Stimulated activated CD4-positive, alpha-beta T cell treated with anti-CD3 and anti-CD28 coated beads, Interleukin-12 subunit alpha, Interleukin-12 subunit beta, amount 100 ng/mL, for 48 hours (primary cell): Measurements from ENCODE around the gene RCSD1.

ENCODE experiments used
- DNase-seq, 3 donors: peaks; one replicate each; pipeline ENCODE4 v3.0.0-alpha.2; 2020; ENCODE audit warnings: low read depth in 2 of 3, low spot score in 1 of 3

The RCSD1 gene

DNA sequence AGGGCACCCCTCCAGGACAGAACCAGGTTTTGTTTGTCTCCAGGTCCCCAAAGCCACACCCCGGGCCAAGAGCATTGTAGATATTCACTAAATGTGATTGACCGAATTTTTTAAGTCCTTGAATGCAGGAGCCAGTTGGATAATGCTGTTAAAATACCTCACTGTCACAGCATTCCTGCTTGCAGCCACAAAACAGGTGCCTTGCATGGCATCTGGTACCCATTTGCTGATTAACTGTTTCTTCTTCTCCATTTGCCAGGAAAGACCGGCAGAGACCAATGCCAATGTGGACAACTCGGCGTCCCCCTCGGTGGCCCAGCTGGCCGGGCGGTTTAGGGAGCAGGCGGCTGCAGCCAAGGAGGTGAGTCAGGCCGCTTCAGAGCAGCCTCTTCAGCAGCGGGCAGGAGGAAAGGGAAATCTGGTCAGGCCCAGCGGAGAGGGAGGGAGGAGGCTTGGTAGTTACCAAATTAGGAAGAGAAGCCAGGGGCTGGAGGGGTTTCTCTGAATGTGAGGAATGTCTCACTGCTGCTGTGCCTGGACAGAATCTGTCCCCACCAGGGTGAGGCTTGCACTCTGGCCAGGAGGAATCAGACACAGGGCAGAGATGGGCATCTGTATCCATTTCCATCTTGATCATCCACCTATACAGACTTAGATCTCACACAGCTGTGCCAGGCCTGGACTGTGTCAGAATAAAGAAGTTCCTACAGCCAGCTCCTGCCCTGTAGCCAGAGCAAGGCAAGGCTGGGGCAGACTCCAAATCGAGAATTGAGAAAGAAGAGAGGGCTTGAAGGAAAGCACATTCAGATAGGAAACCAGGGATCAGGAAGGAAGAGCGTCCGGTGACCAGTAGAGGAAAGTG lies 53.8 kb downstream of the RCSD1 start:
- no peak for DNase-seq

DNA sequence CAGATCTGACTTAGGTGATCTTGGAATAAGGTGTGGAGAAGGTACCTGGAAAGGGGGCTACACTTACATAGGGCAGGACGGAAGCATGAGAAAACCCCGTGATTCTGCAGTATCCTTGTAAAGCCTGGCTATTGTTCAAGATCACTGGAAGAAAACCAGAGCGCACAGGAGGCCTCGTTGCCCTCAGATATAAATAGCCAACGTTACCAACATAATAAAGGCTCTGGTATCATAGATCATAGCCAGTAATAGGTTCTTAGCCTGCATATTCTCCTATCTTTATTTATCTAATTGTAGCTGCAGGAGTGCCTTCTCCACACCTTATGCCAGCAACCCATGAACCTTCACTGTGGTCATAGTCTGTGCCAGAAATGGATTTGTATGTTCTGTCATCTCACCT lies 55.8 kb downstream of the RCSD1 start:
- no peak for DNase-seq

DNA sequence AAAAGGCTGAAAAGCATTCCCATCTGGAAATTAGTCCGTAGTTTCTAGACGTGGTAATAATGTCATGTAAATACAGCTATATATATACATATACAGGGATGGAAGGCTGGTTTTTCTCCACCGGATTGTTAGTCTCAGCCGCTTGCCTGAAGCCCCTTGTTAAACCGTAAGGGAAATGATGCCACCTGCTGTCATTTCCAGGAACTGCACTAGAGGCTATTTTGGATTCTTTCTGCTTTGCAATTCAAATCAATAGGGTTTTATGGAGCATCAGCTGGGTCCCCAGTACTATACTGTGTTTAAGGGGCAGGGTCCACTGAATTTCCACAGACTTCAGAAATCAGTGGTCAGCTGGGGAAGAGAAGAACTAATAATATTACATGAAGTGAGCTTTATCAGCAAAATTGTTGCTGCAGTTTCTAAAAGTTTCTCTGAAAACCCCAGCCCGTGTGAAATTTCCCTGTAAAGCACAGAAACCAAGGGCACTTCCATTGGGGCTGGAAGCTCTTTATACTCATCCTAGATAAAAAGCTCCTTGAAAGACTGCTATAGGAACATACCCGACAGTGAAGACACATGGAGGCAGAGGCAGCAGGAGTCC lies 58.0 kb downstream of the RCSD1 start:
- DNase-seq = peak; percentile 58 to 94 (median 69)

DNA sequence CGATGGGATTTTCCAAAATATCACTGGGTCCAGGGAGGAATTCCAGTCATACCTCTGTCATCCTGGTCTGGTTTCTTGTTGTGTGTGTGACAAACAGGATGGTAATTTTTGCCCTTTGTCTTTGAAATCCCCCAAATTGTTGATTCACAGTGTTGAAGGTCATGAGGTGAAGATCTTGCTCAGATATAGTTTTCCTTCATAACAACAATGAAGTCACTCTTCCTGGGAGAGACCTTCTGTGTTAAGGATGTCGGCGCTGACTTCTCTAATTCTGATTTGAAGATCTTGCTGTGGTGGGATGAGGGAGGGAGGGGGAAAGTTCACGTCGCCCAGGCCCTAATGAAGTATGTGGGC lies 59.5 kb downstream of the RCSD1 start:
- DNase-seq = no peak

DNA sequence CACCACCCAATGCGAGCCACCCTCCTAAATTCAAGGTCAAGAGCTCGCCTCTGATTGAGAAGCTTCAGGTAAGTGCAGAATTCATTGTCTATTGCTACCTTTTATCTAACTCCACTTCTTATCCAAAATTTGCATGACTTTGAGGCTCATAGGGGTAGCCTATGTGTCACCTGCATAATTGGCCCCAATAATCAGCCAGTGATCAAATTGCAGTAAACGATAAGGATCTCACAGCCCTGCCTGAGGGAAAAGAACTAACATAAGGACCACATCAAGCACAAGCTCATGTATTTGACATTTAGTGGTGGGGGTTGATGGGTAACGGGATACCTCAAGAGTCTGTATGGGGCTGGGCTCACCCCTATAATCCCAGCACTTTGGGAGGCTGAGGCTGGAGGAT lies 60.0 kb downstream of the RCSD1 start:
- no peak for DNase-seq

DNA sequence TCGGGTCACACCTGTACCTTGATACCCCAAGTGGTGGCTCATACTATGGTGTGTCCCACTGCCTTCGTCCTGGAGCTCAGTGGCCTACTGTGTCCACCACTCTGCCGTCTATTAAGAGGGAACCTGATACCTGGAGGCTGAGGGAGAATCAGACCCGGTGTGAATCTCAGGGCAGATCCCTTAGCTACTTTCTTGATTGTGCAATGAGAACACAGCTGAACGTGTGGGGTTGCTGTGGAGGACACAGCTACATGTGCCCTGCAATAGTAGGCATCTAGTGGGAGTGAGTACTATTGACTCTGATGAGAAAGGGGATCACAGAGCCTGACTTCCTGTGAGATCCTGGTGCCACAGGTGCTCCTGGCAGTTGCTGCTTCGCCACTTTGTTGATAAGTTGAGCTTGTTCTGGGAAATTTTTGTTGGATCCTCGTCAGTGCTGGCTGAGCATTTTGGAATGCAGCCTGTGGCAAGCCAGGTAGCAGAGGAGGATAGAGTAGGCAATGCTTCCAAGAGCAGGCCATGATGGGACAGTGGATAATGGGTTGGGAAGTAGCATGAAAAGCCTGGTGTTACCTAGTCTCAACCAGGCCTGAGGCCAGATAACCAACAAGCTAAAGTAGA lies 63.5 kb downstream of the RCSD1 start:
- DNase-seq = no peak

DNA sequence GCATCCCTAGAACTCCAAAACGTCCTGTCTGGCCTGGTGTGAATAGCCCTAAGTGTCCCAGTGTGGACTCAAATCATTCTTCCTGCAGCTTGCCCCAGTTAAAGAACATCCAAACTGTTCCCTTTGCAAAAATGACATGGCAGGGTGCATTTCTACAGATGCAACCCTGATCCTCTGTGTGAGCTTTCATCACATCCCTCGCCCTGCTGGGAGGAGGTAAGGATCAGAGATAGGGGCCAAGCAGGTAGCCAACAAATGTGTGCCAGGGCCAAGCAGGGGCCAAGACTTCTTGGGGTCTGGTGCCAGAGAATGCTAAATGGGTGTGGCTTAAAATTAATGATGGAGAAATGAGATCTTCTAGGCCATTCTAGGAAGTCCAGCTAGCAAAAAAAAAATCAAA lies 64.7 kb downstream of the RCSD1 start:
- DNase-seq = no peak

DNA sequence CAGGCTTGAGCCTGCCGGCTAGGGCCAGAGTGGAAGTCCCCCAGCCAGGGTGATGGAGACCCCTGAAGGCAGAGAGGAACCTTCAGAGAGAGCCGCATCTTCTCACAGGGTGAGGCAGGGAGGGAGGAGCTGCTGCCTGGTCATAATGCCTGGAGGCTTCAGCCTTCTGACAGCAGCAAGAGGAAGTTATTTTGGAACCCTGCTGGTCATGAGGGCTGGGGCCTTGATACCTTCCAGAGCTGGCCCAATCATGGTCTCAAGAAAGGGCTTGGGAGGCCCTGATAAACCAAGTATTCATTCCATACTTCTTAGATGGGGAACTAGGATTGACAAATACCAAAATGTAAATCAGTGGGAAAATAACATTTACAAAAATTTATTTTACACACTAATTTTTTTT lies 65.1 kb downstream of the RCSD1 start:
- no peak for DNase-seq

DNA sequence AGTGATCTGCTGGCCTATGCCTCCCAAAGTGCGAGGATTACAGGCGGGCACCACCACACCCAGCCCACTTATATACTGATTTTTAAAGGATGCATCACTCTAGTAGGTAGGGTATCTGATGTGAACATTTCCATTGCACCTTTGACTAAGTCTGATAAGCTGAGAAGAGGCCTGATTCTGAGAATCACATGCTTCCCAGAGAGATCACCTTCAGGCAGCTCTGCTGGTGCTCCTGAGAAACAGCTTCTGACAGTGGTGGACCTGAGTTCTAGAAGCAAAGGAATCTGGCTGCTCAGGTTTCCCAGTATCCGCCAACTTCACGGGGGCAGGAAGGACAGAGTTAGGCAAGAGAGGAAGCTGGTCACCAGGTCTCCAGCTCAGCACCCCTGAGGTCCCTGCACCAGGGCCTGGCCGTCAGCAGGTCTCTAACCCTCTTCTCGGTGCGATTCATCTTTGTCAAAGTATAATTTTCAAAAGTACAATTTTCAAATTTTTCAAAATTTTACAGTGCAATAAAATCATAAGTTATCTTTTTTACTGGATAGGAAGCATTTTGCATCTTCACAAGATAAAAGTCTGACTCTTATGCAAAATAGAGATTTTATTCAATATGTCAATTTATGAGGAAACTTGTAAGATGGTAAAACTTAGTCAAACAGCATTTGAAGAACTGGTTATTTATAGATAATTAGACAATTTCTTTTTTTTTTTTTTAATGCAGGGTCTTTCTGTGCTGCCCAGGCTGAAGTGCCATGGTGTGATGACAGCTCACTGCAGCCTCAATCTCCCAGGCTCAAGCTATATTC lies 65.9 kb downstream of the RCSD1 start:
- no peak for DNase-seq

DNA sequence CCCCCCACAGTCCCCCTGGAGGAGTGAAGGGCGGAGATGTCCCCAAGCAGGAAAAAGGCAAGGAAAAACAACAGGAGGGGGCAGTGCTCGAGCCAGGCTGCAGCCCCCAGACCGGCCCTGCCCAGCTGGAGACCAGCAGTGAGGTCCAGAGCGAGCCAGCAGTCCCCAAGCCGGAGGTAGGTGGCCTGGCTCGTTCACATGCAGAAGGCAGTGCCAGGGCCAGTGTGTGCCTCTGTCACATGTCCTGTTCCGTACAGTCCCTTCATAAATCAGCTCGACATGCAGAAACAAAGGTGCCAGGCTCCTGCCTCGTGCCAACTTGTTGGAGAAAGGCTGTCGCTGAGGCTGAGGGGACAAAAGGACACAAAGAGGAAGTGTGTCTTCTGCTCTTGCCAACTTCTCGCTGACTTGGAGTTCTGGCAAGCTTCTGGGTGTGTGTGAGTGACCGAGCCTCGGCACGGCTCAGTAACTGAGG lies 67.7 kb downstream of the RCSD1 start:
- no peak for DNase-seq

DNA sequence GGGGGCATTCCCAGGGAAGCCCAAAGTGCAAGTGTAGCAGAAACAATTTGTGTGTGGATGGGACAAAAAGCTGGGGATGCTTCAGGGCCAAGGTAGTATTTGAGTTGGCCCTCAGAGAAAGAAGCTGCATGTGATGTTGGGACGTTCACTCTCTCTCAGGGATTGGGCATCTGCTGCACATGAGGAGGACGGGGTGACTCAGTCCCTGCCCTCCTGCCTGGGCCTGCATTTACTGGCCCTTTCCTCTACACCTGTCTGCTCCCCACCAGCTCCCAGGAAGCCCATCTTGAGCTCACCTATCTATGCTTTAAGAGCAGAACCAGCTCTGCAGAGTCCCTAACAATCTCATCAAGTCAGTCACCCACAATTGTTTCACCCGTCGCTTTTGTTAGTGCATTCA lies 68.3 kb downstream of the RCSD1 start:
- no peak for DNase-seq

DNA sequence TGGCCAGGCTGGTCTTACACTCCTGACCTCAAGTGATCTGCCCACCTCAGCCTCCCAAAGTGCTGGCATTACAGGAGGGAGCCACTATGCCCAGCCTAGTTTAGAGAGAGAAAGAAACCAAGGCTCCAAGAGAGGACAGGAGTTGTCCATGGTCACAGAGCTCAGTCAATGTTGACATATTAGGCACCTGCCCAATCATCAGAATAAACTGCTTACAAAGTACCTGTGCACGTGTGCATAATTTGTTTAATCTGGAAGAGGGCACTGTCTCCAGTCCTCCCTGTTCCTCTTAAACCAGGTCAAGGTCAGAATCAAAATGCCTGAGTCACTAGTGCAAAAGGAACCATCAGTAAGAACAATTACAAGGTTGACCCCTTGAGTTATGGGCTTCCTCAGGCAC lies 71.5 kb downstream of the RCSD1 start:
- no peak for DNase-seq

DNA sequence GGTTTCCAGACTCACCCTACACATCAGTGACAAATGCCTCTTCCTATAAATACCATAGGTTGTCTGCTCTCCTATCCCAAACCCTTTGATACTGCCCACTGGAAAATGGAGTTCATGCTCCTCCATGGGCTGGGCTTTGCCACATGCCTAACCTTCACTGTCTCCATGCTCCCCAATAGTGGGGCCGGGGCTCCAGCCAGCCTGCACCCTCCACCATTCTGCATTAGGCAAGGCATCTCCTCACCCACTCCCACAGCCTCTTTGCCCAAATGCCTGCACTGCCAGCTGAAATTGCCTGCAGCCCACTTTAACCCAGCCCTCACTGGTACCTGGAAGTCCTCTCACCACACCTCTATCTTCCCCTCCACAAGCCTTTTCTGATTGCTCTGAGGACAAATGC lies 73.5 kb downstream of the RCSD1 start:
- DNase-seq = no peak

DNA sequence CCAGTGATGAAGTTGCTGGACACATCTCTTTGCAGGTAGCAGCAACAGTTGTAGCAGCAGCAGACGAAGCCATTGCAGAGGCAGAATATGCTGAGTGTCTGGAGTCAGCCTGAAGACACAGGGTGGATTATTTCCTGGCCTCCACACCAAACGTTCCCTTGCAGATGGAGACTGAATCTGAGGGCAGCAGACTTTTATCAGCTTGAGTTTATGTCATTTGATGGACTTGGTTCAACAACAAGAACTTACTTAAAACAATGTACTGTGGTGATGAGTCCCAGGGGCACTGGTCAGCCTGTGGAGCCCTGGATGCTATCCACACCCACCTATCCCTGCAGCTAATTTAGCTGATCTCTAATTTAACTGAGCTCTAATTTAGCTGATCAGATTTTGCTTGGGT lies 74.7 kb downstream of the RCSD1 start:
- no peak for DNase-seq

DNA sequence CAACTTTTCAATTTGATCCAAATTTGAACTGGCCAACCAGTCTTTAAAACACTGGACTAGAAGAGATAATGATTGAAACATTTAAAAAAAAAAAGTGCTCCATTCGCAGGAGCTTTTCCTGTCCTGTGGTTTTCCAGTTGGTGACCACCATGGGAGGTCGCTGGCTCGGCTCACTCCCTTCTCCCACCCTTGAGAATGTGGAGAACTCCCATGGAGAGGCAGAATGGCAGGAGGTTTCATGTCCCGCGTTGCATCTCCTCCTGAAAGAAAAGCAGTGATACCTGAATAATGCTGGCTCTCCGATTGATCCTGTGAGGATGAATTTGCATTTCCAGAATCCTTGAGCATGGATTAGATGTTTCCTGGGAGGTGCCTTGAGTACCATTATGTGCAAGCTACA lies 75.2 kb downstream of the RCSD1 start:
- DNase-seq = no peak

DNA sequence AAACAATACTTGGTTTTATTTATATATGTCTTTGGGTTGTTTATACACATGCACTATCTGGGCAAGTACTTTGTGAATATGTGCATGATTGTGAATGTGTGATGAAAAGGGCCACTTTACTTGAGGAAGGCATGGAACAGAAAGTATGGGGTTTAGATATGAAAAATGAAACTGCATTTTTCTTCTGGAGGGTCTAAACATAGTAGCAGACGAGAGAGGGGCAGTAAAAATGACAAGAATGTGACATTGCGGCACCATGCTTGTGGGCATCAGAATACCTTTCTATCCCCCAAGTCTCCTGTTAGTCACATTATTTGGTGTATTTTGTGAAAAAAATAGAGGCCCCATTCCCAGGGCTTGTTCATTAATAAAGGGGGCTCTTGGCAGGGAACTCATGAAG lies 76.3 kb downstream of the RCSD1 start:
- DNase-seq = no peak

DNA sequence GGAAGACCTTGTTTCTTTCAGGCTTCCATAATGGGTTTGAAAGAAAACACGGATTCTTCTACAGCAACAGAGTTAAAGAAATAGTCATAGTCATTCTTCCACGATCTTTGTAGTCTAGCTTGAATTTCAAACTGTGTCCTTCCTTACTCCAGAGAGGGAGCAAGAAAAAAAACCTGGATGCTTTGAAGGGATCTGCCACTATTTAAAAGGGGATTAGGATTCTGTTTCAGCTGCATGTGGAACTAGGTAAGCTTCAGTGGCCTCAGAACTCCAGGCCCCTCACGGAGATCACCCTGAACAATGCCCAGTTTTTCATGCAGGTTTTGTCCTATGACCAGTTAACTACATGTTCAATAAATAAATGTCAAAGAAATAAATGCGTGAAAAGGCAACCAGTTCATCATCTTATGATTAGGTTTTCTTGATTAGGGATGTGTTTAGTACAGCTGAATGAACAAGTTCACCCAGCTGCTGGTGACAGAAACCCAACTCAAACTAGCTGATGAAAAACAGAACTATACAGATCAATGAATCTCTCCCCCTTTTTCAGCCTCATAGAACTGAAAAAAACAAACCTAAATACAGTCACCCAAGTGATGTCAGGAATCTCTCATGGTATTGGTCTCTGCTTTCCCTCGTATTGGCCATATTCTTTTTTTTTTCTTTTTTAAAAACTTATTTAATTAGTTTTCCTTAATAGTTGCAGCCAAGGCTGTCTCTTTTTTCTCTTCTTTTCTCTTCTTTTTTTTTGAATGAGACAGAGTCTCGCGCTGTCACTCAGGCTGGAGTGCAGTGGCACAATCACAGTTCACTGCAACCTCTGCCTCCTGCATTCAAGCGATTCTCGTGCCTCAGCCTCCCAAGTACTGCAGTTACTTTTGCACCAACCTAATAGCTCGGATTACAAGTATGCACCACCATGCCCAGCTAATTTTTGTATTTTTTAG lies 77.2 kb downstream of the RCSD1 start:
- no peak for DNase-seq

DNA sequence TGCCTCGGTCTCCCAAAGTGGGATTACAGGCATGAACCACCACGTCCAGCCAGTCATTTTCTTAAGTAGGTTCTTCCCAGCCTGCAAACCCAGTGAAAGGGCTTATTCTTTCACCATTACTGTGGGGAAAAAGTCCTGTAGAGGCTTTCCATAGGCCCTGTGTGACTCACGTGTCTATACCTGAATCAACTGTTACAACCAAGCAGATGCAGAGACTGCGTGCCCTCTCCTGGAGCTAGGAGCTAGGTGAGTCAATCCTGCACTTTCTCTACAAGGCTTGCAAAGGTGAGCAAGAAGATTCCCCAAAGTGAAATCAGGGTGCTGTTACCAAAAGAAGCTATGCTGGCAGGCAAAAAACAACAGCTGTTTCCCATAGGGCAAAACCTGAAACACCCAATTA lies 77.9 kb downstream of the RCSD1 start:
- DNase-seq = no peak

DNA sequence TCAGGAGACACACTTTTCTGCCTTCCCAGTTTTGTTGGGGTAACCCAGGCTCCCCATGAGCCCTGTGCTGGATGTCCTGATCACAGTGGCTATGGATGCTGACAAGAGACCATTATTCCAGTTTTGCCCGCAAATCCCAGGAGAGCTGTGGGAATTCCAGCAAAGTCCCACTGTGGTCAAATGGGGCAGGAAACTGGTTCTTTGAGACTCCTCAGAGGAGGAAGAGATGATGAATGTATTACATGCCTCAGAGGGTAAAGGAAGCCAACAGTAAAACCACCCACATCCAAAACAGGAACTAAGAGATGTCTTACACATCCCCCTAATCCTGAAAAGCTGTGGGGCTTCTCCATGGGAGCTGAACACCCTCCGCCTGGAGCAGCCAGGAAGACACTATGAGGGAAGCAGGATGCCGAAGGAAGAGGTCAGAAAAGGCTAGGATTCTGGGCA lies 78.9 kb downstream of the RCSD1 start:
- DNase-seq = no peak

DNA sequence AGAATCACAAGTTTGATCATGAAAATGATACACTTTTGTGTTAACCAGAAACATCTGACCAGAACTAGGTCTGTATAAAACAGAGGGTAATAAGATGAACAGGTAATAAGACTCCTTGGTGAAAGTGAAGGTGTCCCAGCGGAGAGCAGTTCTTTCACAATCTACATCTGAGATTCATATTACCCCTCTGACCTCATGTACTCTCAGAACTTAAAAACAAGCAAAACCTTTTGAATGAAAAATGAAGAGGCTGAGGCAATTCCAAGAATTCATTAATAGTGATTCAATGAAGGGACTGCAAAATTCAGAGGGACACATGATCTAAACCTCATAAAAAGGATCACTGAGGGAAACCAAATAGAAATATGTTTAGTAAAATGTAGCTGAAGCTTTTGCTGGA lies 80.8 kb downstream of the RCSD1 start:
- DNase-seq = no peak
